SK-N-SH (cell line): ENCODE results near the gene MPV17. TPM values are rescaled to one million over a fixed set of nuclear protein-coding genes. Genes with fewer than 3 reads are reported as not detected.

Experiments
- CTCF ChIA-PET: fragments of 300-600, 350-600 bp; formaldehyde crosslinking; extraction: SDS; loops from one replicate; lab custom pipeline; 2021; lab: Yijun Ruan, JAX
- POLR2A ChIA-PET: fragments of 350-600 bp; sonication (Branson Sonifier 250); formaldehyde crosslinking; extraction: SDS; loops from one replicate; lab custom pipeline; 2020; ENCODE audit warnings: antibody characterized with exemption, inconsistent platforms; lab: Yijun Ruan, JAX
- DNase-seq: peaks from one replicate; pipeline ENCODE4 v3.0.0; 2012
- H2AFZ ChIP-seq: fragments of 200-600 bp; sonication (generic); 2 replicates; pipeline ENCODE4 v1.8.1; 2016; ENCODE audit warnings: antibody characterized with exemption, mild to moderate bottlenecking, low read depth
- H3F3A ChIP-seq: fragments of 200-600 bp; sonication (generic); replicated peaks from 2 replicates; pipeline ENCODE3; 2016; ENCODE audit warnings: antibody characterized with exemption, mild to moderate bottlenecking; ENCODE audit not compliant: insufficient read depth
- H3K27ac ChIP-seq, 2 experiments: fragments of 200-500 bp in 1 of 2; fragments of 200-600 bp in 1 of 2; sonication (Bioruptor generic) in 1 of 2; sonication (generic), shearing (Covaris generic) in 1 of 2; 2 replicates each; pipeline versions ENCODE4 v1.5.1 to v1.6.1; 2014 to 2016; ENCODE audit warnings: low read depth in 2 of 2, inconsistent platforms in 1 of 2, low read length in 1 of 2, mild to moderate bottlenecking in 1 of 2, mixed read lengths in 1 of 2
- H3K27me3 ChIP-seq: fragments of 200-600 bp; sonication (generic), shearing (Covaris generic); 2 replicates; pipeline ENCODE4 v1.6.1; 2016; ENCODE audit warnings: mixed run types; ENCODE audit not compliant: insufficient read depth
- H3K36me3 ChIP-seq, 2 experiments: fragments of 200-500 bp in 1 of 2; fragments of 200-600 bp in 1 of 2; sonication (Bioruptor generic) in 1 of 2; sonication (generic) in 1 of 2; replicated peaks in 1 of 2; 2 replicates each; pipeline versions ENCODE3 to v1.5.1; 2014 to 2016; ENCODE audit warnings: low read length in 1 of 2, mild to moderate bottlenecking in 1 of 2; ENCODE audit not compliant: insufficient read depth in 2 of 2, control insufficient read depth in 1 of 2
- H3K4me1 ChIP-seq, 2 experiments: fragments of 200-500 bp in 1 of 2; fragments of 200-600 bp in 1 of 2; sonication (Bioruptor generic) in 1 of 2; sonication (generic), shearing (Covaris generic) in 1 of 2; 2 replicates each; pipeline versions ENCODE4 v1.5.1 to v1.6.1; 2014 to 2016; ENCODE audit warnings: low read depth in 1 of 2, low read length in 1 of 2, mixed run types in 1 of 2; ENCODE audit not compliant: insufficient read depth in 2 of 2, control insufficient read depth in 1 of 2
- H3K4me2 ChIP-seq: fragments of 200-600 bp; sonication (generic), shearing (Covaris generic); 2 replicates; pipeline ENCODE4 v1.6.1; 2017; ENCODE audit warnings: mixed run types
- H3K4me3 ChIP-seq, 2 experiments: fragments of 200-500 bp in 1 of 2; fragments of 200-600 bp in 1 of 2; sonication (Bioruptor generic) in 1 of 2; sonication (generic), shearing (Covaris generic) in 1 of 2; 2 replicates each; pipeline versions ENCODE4 v1.5.1 to v1.8.1; 2014 to 2016; ENCODE audit warnings: low read depth in 2 of 2, inconsistent platforms in 1 of 2, low read length in 1 of 2, mild to moderate bottlenecking in 1 of 2, mixed read lengths in 1 of 2, moderate library complexity in 1 of 2
- H3K79me2 ChIP-seq: fragments of 200-600 bp; sonication (generic); 2 replicates; pipeline ENCODE4 v1.8.1; 2017; ENCODE audit warnings: mild to moderate bottlenecking; ENCODE audit not compliant: insufficient read depth
- H3K9ac ChIP-seq: fragments of 200-600 bp; sonication (generic); 2 replicates; pipeline ENCODE4 v1.6.1; 2017; ENCODE audit warnings: mixed run types
- H3K9me2 ChIP-seq: fragments of 200-600 bp; sonication (generic); 2 replicates; pipeline ENCODE4 v1.6.1; 2017; ENCODE audit warnings: mixed run types
- H3K9me3 ChIP-seq: fragments of 200-600 bp; sonication (generic); 2 replicates; pipeline ENCODE4 v1.6.1; 2017; ENCODE audit warnings: mixed run types, mild to moderate bottlenecking, moderate library complexity
- H4K20me1 ChIP-seq: fragments of 200-600 bp; sonication (generic); 2 replicates; pipeline ENCODE4 v1.6.1; 2017; ENCODE audit warnings: mild to moderate bottlenecking, mixed run types; ENCODE audit not compliant: insufficient read depth
- FOXJ3 ChIP-seq: sonication (generic); formaldehyde crosslinking; IDR thresholded peaks from 2 replicates; pipeline ENCODE4 v1.5.1; 2020; ENCODE audit warnings: mild to moderate bottlenecking, missing genetic modification reagents
- MXI1 ChIP-seq: IDR thresholded peaks from 2 replicates; pipeline ENCODE4 v1.6.1; 2012; ENCODE audit warnings: mild to moderate bottlenecking, low read depth, low read length, improper control_type of control experiment
- REST ChIP-seq: IDR thresholded peaks from 2 replicates; pipeline ENCODE4 v1.6.1; 2012; ENCODE audit warnings: mild to moderate bottlenecking, low read depth, low read length, moderate library complexity
- TCF12 ChIP-seq: IDR thresholded peaks from 2 replicates; pipeline ENCODE4 v1.4.0; 2012
- USF2 ChIP-seq: fragments of 150-350 bp; IDR thresholded peaks from 2 replicates; pipeline ENCODE4 v1.6.1; 2017; ENCODE audit warnings: antibody characterized with exemption, low read length, low read depth, borderline replicate concordance
- WGBS: methylation state at CpG from one replicate; pipeline ENCODE4 v1.1.6; 2017; ENCODE audit warnings: low lambda C conversion rate; 5-methylcytosine and 5-hydroxymethylcytosine counted together
- polyA plus RNA-seq, 3 experiments: library from polyadenylated mRNA; depleted of rRNA; stranded (reverse); fragments of >200 nt; gene quantifications; 2 replicates each; pipeline ENCODE4 v1.2.3, GENCODE V29; 2012

MPV17 gene
- polyA plus RNA-seq, 1 of the 3 experiments (the other 2 are of a cell fraction) = 255 TPM

- no peak overlapping the region for H3K4me2 ChIP-seq
- H3K4me1 ChIP-seq = peaks cover 0 to 18% of the 10 kb centered on the region in 2 experiments; a peak in 1 of 4 replicates
- H3K9me2 ChIP-seq = no peaks in the 10 kb centered on the region
- H3K27me3 ChIP-seq = peaks cover 15% of the 10 kb centered on the region; the same call in 1 of the 2 replicates
- no peak overlapping the region for H2AFZ ChIP-seq
- H3K27ac ChIP-seq = no peak overlapping the region
- no peak overlapping the region for H3K9ac ChIP-seq
- no peak for DNase-seq
- TF ChIP-seq TCF12 = no peak
- no peaks in the 10 kb centered on the region for H3F3A ChIP-seq
- no peaks in the 10 kb centered on the region for H3K79me2 ChIP-seq
- 82% methylated on average over 6 of the region's 6 CpGs for WGBS
- ChIA-PET POLR2A (interaction anchor here (1.6 kb wide), 1 partner anchor 13 kb away, joined by 6 read pairs; the partner anchor contains the start of gene MPV17), CTCF (interaction anchor here (1.1 to 3.3 kb wide), 3 partner anchors 16 to 45 kb away, joined by 3 to 17 read pairs (median 3); no protein-coding TSS in a partner anchor)
- H4K20me1 ChIP-seq = peaks cover 10% of the 10 kb centered on the region; the same call in 1 of the 2 replicates
- H3K4me3 ChIP-seq = no peak overlapping the region
- no peaks in the 10 kb centered on the region for H3K9me3 ChIP-seq
- peaks cover 5 to 7% of the 10 kb centered on the region in 2 experiments for H3K36me3 ChIP-seq
Measured at GRCh38 chr2:27309651-27310050, 13.2 kb downstream of the MPV17 start.

GRCh38 chr2:27308359-27308881, 14.5 kb downstream of the MPV17 start, which contains the start of gene UCN:
Gene UCN (minus strand): TSS chr2:27308445. CDS start chr2:27307895, 550 bp downstream.
- TF ChIP-seq USF2 (no peak), FOXJ3 (CRISPR knock-in tag) (no peak), REST (peak; percentile 97), MXI1 (0 out of 2 replicates have a peak, but pooled peaks have one; percentile 31)
- Histone ChIP-seq H3K9me2 (no peaks in the 10 kb centered on the region), H3K4me1 (peaks cover 0 to 18% of the 10 kb centered on the region in 2 experiments; a peak in 1 of 4 replicates), H3K4me3 (no peak within 1 kb of the TSS; a peak in 1 of 4 replicates), H3F3A (peaks cover 4% of the 10 kb centered on the region), H3K9ac (no peak within 1 kb of the TSS), H4K20me1 (peaks cover 10% of the 10 kb centered on the region; the same call in 1 of the 2 replicates), H2AFZ (no peak within 1 kb of the TSS), H3K27me3 (peaks cover 15% of the 10 kb centered on the region; the same call in 1 of the 2 replicates), H3K27ac (no peak within 1 kb of the TSS), H3K36me3 (peaks cover 5 to 7% of the 10 kb centered on the region in 2 experiments), H3K79me2 (no peaks in the 10 kb centered on the region), H3K9me3 (no peaks in the 10 kb centered on the region), H3K4me2 (no peak within 1 kb of the TSS)
- CTCF ChIA-PET = interaction anchor here (0.9 to 8.3 kb wide), 8 partner anchors 12 to 346 kb away, joined by 3 to 123 read pairs (median 4); no protein-coding TSS in a partner anchor
- 70% methylated on average over 22 of the region's 25 CpGs for WGBS
- DNase-seq = peak; percentile 82
- POLR2A ChIA-PET = interaction anchor here (1.1 to 1.7 kb wide), 3 partner anchors 14 to 212 kb away, joined by 3 to 5 read pairs (median 5); partner anchors contain the start of gene GTF3C2
